B cell (primary cell): ENCODE data around the gene ATF7IP2. TPM values are rescaled to one million over a fixed set of nuclear protein-coding genes. Genes with fewer than 3 reads are reported as not detected.

ENCODE experiments used
- ATAC-seq: fragments of 200-7000 bp; cut with Tn5 transposase; one replicate; pipeline ENCODE4 v1.10.0; 2021; ENCODE audit warnings: low read depth, mild to moderate bottlenecking, moderate number of reproducible peaks, moderate library complexity
- CTCF ChIA-PET: fragments of 350-600 bp; sonication (Branson Sonifier 250); formaldehyde crosslinking; loops from one replicate; lab custom pipeline; 2021; ENCODE audit warnings: antibody characterized with exemption, inconsistent platforms; lab: Charles Lee
- POLR2A ChIA-PET: fragments of 350-600 bp; sonication (Branson Sonifier 250); formaldehyde crosslinking; loops from one replicate; lab custom pipeline; 2021; ENCODE audit warnings: antibody characterized with exemption; lab: Charles Lee
- DNase-seq: peaks from one replicate; pipeline ENCODE4 v3.0.0; 2013
- H2AFZ ChIP-seq: 2 replicates; pipeline ENCODE4 v1.6.1; 2012; ENCODE audit warnings: mild to moderate bottlenecking, low read depth, low read length; ENCODE audit not compliant: insufficient read depth, poor library complexity, severe bottlenecking
- H3K27ac ChIP-seq, 2 donors: 1 replicate in 1 of 2; 2 replicates in 1 of 2; pipeline ENCODE4 v1.5.1; 2012 to 2013; ENCODE audit warnings: low read length in 2 of 2, mild to moderate bottlenecking in 2 of 2, moderate library complexity in 1 of 2
- H3K27me3 ChIP-seq, 4 experiments: fragments of 200-600 bp in 1 of 4; sonication (generic) in 1 of 4; replicated peaks in 1 of 4; 1 replicate in 2 of 4; 2 replicates in 2 of 4; pipeline versions ENCODE4 v1.6.1 to v1.7.0; 2013 to 2016; ENCODE audit warnings: low read length in 3 of 4, mild to moderate bottlenecking in 2 of 4, mixed read lengths in 1 of 4, moderate library complexity in 1 of 4; ENCODE audit not compliant: insufficient read depth in 4 of 4, control insufficient read depth in 3 of 4; ENCODE audit errors: control extremely low read depth in 1 of 4
- H3K36me3 ChIP-seq, 2 experiments: replicated peaks in 1 of 2; 1 replicate in 1 of 2; 2 replicates in 1 of 2; pipeline versions ENCODE4 v1.6.1 to v1.7.1; 2013; ENCODE audit warnings: low read length in 1 of 2; ENCODE audit not compliant: insufficient read depth in 2 of 2, control insufficient read depth in 1 of 2; ENCODE audit errors: control extremely low read depth in 1 of 2, extremely low read depth in 1 of 2
- H3K4me1 ChIP-seq, 2 donors: fragments of 200-600 bp in 1 of 2; sonication (generic) in 1 of 2; 1 replicate in 1 of 2; 2 replicates in 1 of 2; pipeline versions ENCODE4 v1.5.1 to v1.6.1; 2013 to 2017; ENCODE audit warnings: low read length in 2 of 2; ENCODE audit not compliant: control insufficient read depth in 2 of 2, insufficient read depth in 2 of 2
- H3K4me2 ChIP-seq: replicated peaks from 2 replicates; pipeline ENCODE3; 2012; ENCODE audit warnings: mild to moderate bottlenecking, low read depth, low read length; ENCODE audit not compliant: poor library complexity, severe bottlenecking
- H3K4me3 ChIP-seq, 5 experiments: fragments of 200-600 bp in 1 of 5; sonication (generic) in 1 of 5; 1 replicate in 3 of 5; 2 replicates in 2 of 5; pipeline versions ENCODE4 v1.5.1 to v1.7.0; 2011 to 2016; ENCODE audit warnings: low read length in 4 of 5, mild to moderate bottlenecking in 4 of 5, low read depth in 2 of 5, control low read depth in 1 of 5, moderate library complexity in 1 of 5; ENCODE audit not compliant: insufficient read depth in 1 of 5; ENCODE audit errors: control extremely low read depth in 1 of 5, extremely low read depth in 1 of 5
- H3K79me2 ChIP-seq: fragments of 200-600 bp; sonication (generic); one replicate; pipeline ENCODE4 v1.6.0; 2016; ENCODE audit warnings: low read length; ENCODE audit not compliant: control insufficient read depth, insufficient read depth
- H3K9ac ChIP-seq: fragments of 200-600 bp; sonication (generic); 2 replicates; pipeline ENCODE4 v1.6.1; 2017; ENCODE audit warnings: mild to moderate bottlenecking, low read length, moderate library complexity
- H3K9me3 ChIP-seq, 3 donors: one replicate each; pipeline versions ENCODE4 v1.6.1 to v1.7.1; 2013; ENCODE audit warnings: low read length in 2 of 3; ENCODE audit not compliant: control insufficient read depth in 2 of 3, insufficient read depth in 1 of 3; ENCODE audit errors: control extremely low read depth in 1 of 3
- H4K20me1 ChIP-seq: 2 replicates; pipeline ENCODE4 v1.6.0; 2012; ENCODE audit warnings: mild to moderate bottlenecking, low read length; ENCODE audit not compliant: insufficient read depth, control insufficient read depth, poor library complexity, severe bottlenecking
- H3K27ac Mint-ChIP-seq: one replicate; pipeline ENCODE4 v1.8.0; 2021; ENCODE audit warnings: mixed read lengths
- H3K27me3 Mint-ChIP-seq: one replicate; pipeline ENCODE4 v1.8.0; 2021; ENCODE audit warnings: mixed read lengths
- H3K4me1 Mint-ChIP-seq: one replicate; pipeline ENCODE4 v1.8.0; 2021; ENCODE audit warnings: mixed read lengths
- H3K4me3 Mint-ChIP-seq: one replicate; pipeline ENCODE4 v1.8.0; 2021; ENCODE audit warnings: mixed read lengths
- H3K9me3 Mint-ChIP-seq: one replicate; pipeline ENCODE4 v1.8.0; 2022; ENCODE audit warnings: mixed read lengths; ENCODE audit not compliant: insufficient read depth
- EZH2 ChIP-seq: IDR thresholded peaks from 2 replicates; pipeline ENCODE4 v1.6.1; 2012; ENCODE audit warnings: borderline replicate concordance, low read depth, mild to moderate bottlenecking, moderate library complexity, low read length; ENCODE audit not compliant: insufficient read depth, poor library complexity, severe bottlenecking
- WGBS: methylation state at CpG from one replicate; pipeline ENCODE4 v1.1.5; 2013; ENCODE audit warnings: missing lambda C conversion rate; ENCODE audit not compliant: insufficient coverage; 5-methylcytosine and 5-hydroxymethylcytosine counted together
- intact Hi-C: fragments of 100-400 bp; cut with micrococcal nuclease; formaldehyde crosslinking; loops from one replicate; pipeline ENCODE4 v1.10.0; 2022
- polyA plus RNA-seq: library from polyadenylated mRNA; depleted of rRNA; stranded (reverse); fragments of >200 nt; gene quantifications from 2 replicates; pipeline ENCODE4 v1.2.3, GENCODE V29; 2012
- total RNA-seq, 2 donors: library from RNA; stranded (reverse); fragments of 120-200 nt in 1 of 2; gene quantifications; 1 replicate in 1 of 2; 2 replicates in 1 of 2; pipeline versions ENCODE4 v1.2.3 to v1.2.4, GENCODE V29; 2013 to 2022
- TF ChIP-seq, protein P1 (sequence below): fragments of 200-600 bp; IDR thresholded peaks from one replicate; pipeline ENCODE4 v1.8.0; 2022; ENCODE audit warnings: antibody characterized with exemption, mild to moderate bottlenecking

Gene ATF7IP2
- total and polyA plus RNA-seq, 2 donors (not counting 1 experiment from before 2014, with no cell fraction given): 67.5 to 105 TPM

- intact Hi-C loops: no loop called here
- DNase-seq (no peak), ATAC-seq (no peak)
- TF ChIP-seq EZH2: no peak
- TF ChIP-seq, protein P1, sequence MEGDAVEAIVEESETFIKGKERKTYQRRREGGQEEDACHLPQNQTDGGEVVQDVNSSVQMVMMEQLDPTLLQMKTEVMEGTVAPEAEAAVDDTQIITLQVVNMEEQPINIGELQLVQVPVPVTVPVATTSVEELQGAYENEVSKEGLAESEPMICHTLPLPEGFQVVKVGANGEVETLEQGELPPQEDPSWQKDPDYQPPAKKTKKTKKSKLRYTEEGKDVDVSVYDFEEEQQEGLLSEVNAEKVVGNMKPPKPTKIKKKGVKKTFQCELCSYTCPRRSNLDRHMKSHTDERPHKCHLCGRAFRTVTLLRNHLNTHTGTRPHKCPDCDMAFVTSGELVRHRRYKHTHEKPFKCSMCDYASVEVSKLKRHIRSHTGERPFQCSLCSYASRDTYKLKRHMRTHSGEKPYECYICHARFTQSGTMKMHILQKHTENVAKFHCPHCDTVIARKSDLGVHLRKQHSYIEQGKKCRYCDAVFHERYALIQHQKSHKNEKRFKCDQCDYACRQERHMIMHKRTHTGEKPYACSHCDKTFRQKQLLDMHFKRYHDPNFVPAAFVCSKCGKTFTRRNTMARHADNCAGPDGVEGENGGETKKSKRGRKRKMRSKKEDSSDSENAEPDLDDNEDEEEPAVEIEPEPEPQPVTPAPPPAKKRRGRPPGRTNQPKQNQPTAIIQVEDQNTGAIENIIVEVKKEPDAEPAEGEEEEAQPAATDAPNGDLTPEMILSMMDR: no peak
- H3K79me2 ChIP-seq: no peaks in the 10 kb centered on the region
- no peak overlapping the region for H3K9ac ChIP-seq
- peaks cover 0 to 7% (median 0%) of the 10 kb centered on the region in 3 donors for H3K9me3 ChIP-seq
- Mint-ChIP-seq H3K4me1 (peaks cover 12% of the 10 kb centered on the region), H3K9me3 (no peaks in the 10 kb centered on the region), H3K27ac (no peak overlapping the region), H3K4me3 (no peak overlapping the region), H3K27me3 (no peaks in the 10 kb centered on the region)
- no peak overlapping the region for H3K4me2 ChIP-seq
- no peaks in the 10 kb centered on the region for H4K20me1 ChIP-seq
- peaks cover 8 to 11% of the 10 kb centered on the region in 2 donors for H3K4me1 ChIP-seq
- H2AFZ ChIP-seq: no peak overlapping the region
- 89% methylated on average over 5 of the region's 5 CpGs for WGBS
- POLR2A ChIA-PET: interaction anchor here (0.5 kb wide), 1 partner anchor 221 kb away, joined by 3 read pairs; no protein-coding TSS in a partner anchor
- no peaks in the 10 kb centered on the region for H3K36me3 ChIP-seq
- CTCF ChIA-PET: interaction anchor here (1.7 to 7.4 kb wide), 5 partner anchors 7 to 398 kb away, joined by 4 to 203 read pairs (median 38); no protein-coding TSS in a partner anchor
- H3K27ac ChIP-seq: no peak overlapping the region
- no peak overlapping the region for H3K4me3 ChIP-seq
- H3K27me3 ChIP-seq: no peaks in the 10 kb centered on the region
These were observed 132.0 kb downstream of the ATF7IP2 start for GRCh38 chr16:10517868-10518267.

- DNase-seq: no peak
- no peaks in the 10 kb centered on the region for H3K27me3 ChIP-seq
- H3K4me3 ChIP-seq: no peak overlapping the region
- no peak overlapping the region for H3K27ac ChIP-seq
- H3K79me2 ChIP-seq: no peaks in the 10 kb centered on the region
- H2AFZ ChIP-seq: no peak overlapping the region
- no peak overlapping the region for H3K27ac Mint-ChIP-seq
- no peak for ATAC-seq
- intact Hi-C loops: no loop called here
- peaks cover 8 to 11% of the 10 kb centered on the region in 2 donors for H3K4me1 ChIP-seq
- CTCF ChIA-PET: interaction anchor here (1.9 to 7.4 kb wide), 3 partner anchors 219 to 397 kb away, joined by 6 to 203 read pairs (median 99); no protein-coding TSS in a partner anchor
- no peaks in the 10 kb centered on the region for H4K20me1 ChIP-seq
- no peak overlapping the region for H3K9ac ChIP-seq
- peaks cover 12% of the 10 kb centered on the region for H3K4me1 Mint-ChIP-seq
- TF ChIP-seq, protein P1: no peak
- no peak for TF ChIP-seq EZH2
- H3K9me3 Mint-ChIP-seq: no peaks in the 10 kb centered on the region
- H3K36me3 ChIP-seq: no peaks in the 10 kb centered on the region
- no peak overlapping the region for H3K4me3 Mint-ChIP-seq
- H3K27me3 Mint-ChIP-seq: no peaks in the 10 kb centered on the region
- 94% methylated on average over 7 of the region's 7 CpGs for WGBS
- POLR2A ChIA-PET: interaction anchor here (0.5 kb wide), 1 partner anchor 221 kb away, joined by 3 read pairs; no protein-coding TSS in a partner anchor
- peaks cover 0 to 7% (median 0%) of the 10 kb centered on the region in 3 donors for H3K9me3 ChIP-seq
- H3K4me2 ChIP-seq: no peak overlapping the region
These were observed 132.7 kb downstream of the ATF7IP2 start for GRCh38 chr16:10518479-10519041.
